ENCODE results near the gene GNA14.

DNA sequence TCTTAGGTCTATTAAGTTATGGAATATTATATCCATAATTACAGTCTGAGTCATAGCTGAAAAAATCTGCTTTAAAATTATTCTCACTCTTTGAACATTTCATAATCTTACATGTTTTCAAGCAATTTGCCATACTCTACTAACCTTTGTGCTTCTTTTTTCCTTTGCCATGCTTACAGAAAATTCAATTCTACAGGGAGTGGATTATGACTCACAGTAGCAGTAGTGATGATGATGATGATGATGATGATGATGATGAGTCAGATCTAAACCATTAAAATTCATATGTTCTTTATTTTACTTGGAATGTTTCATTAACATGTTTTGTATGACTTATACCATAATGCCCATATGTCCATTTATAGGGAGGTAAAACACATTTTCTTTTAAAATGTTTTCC, 263.7 kb downstream of the GNA14 start:
- TF ChIP-seq CTCF (conservative IDR thresholded peaks at IDR 0.05; ENCODE audit: low read length) (no peak), EZH2phosphoT487 (IDR thresholded peaks at IDR 0.05; ENCODE audit: borderline replicate concordance, low read depth, low read length) (no peak)

Measured in OCI-LY7 (cell line).